ENCODE results near the gene DNAJA2. TPM values are rescaled to one million over a fixed set of nuclear protein-coding genes. Genes with fewer than 3 reads are reported as not detected.
A peak's percentile ranks its signal among the peaks of the same experiment; 100 is the strongest.

Gene DNAJA2
- total and polyA plus RNA-seq, 9 of the 15 experiments (the other 6 are each of a cell fraction or from before 2014, with no cell fraction given), result 24.1 to 75.9 (median 50.7) TPM

DNA sequence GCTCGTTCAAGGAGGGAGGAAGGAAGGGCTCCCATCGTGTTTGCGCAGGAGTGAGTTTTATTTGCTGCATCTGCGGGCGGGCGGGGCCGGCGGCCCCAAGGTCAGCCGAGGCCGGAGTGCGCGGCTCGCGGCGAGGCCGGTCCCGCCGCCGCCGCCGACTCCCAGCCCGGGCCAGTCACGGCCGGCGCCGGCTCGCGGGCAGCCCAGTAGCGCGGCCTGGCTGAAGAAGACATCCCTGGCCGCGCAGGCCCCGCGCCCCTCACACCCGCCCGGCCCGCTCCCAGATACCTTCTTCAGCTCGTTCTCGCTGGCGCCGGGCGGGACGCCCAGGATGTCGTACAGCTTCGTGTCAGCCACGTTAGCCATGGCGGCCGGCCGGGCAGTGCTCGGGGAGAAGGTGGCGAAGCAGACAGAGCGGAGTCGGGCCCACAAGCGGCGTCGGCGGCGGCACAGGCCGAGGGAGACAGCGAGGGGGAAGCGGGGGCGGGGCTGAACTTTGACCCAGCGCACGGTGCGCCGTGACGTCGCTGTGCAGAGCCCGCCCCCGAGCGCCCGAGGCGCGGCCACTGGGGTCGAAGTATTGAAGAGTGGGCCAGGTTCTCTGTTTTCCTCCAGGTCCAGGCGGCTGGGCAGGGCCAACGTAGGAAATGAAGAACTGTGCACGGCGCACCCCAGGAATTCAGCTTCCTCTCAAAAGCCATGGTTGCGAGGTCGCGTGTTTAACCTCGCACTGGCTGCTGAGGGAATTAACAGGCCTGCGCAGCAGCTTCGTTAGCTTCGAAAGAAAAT lies at the start of gene DNAJA2 (continued):
- TF ChIP-seq, protein P1, sequence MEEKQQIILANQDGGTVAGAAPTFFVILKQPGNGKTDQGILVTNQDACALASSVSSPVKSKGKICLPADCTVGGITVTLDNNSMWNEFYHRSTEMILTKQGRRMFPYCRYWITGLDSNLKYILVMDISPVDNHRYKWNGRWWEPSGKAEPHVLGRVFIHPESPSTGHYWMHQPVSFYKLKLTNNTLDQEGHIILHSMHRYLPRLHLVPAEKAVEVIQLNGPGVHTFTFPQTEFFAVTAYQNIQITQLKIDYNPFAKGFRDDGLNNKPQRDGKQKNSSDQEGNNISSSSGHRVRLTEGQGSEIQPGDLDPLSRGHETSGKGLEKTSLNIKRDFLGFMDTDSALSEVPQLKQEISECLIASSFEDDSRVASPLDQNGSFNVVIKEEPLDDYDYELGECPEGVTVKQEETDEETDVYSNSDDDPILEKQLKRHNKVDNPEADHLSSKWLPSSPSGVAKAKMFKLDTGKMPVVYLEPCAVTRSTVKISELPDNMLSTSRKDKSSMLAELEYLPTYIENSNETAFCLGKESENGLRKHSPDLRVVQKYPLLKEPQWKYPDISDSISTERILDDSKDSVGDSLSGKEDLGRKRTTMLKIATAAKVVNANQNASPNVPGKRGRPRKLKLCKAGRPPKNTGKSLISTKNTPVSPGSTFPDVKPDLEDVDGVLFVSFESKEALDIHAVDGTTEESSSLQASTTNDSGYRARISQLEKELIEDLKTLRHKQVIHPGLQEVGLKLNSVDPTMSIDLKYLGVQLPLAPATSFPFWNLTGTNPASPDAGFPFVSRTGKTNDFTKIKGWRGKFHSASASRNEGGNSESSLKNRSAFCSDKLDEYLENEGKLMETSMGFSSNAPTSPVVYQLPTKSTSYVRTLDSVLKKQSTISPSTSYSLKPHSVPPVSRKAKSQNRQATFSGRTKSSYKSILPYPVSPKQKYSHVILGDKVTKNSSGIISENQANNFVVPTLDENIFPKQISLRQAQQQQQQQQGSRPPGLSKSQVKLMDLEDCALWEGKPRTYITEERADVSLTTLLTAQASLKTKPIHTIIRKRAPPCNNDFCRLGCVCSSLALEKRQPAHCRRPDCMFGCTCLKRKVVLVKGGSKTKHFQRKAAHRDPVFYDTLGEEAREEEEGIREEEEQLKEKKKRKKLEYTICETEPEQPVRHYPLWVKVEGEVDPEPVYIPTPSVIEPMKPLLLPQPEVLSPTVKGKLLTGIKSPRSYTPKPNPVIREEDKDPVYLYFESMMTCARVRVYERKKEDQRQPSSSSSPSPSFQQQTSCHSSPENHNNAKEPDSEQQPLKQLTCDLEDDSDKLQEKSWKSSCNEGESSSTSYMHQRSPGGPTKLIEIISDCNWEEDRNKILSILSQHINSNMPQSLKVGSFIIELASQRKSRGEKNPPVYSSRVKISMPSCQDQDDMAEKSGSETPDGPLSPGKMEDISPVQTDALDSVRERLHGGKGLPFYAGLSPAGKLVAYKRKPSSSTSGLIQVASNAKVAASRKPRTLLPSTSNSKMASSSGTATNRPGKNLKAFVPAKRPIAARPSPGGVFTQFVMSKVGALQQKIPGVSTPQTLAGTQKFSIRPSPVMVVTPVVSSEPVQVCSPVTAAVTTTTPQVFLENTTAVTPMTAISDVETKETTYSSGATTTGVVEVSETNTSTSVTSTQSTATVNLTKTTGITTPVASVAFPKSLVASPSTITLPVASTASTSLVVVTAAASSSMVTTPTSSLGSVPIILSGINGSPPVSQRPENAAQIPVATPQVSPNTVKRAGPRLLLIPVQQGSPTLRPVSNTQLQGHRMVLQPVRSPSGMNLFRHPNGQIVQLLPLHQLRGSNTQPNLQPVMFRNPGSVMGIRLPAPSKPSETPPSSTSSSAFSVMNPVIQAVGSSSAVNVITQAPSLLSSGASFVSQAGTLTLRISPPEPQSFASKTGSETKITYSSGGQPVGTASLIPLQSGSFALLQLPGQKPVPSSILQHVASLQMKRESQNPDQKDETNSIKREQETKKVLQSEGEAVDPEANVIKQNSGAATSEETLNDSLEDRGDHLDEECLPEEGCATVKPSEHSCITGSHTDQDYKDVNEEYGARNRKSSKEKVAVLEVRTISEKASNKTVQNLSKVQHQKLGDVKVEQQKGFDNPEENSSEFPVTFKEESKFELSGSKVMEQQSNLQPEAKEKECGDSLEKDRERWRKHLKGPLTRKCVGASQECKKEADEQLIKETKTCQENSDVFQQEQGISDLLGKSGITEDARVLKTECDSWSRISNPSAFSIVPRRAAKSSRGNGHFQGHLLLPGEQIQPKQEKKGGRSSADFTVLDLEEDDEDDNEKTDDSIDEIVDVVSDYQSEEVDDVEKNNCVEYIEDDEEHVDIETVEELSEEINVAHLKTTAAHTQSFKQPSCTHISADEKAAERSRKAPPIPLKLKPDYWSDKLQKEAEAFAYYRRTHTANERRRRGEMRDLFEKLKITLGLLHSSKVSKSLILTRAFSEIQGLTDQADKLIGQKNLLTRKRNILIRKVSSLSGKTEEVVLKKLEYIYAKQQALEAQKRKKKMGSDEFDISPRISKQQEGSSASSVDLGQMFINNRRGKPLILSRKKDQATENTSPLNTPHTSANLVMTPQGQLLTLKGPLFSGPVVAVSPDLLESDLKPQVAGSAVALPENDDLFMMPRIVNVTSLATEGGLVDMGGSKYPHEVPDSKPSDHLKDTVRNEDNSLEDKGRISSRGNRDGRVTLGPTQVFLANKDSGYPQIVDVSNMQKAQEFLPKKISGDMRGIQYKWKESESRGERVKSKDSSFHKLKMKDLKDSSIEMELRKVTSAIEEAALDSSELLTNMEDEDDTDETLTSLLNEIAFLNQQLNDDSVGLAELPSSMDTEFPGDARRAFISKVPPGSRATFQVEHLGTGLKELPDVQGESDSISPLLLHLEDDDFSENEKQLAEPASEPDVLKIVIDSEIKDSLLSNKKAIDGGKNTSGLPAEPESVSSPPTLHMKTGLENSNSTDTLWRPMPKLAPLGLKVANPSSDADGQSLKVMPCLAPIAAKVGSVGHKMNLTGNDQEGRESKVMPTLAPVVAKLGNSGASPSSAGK (IDR thresholded peaks at IDR 0.05), result peak; percentile 99
- TF ChIP-seq CHD1 (IDR thresholded peaks at IDR 0.05; ENCODE audit: low read length), result no peak
- TF ChIP-seq CBX2 (IDR thresholded peaks at IDR 0.05; ENCODE audit: insufficient read depth, low read length, poor library complexity, severe bottlenecking), result no peak
- TF ChIP-seq, protein P2, sequence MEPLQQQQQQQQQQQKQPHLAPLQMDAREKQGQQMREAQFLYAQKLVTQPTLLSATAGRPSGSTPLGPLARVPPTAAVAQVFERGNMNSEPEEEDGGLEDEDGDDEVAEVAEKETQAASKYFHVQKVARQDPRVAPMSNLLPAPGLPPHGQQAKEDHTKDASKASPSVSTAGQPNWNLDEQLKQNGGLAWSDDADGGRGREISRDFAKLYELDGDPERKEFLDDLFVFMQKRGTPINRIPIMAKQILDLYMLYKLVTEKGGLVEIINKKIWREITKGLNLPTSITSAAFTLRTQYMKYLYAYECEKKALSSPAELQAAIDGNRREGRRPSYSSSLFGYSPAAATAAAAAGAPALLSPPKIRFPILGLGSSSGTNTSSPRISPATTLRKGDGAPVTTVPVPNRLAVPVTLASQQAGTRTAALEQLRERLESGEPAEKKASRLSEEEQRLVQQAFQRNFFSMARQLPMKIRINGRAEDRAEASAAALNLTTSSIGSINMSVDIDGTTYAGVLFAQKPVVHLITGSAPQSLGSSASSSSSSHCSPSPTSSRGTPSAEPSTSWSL (CRISPR knock-in tag; IDR thresholded peaks at IDR 0.05; ENCODE audit: borderline replicate concordance), result no peak
- no peak for TF ChIP-seq ZNF75A (CRISPR knock-in tag; IDR thresholded peaks at IDR 0.05)
- no peak for TF ChIP-seq ZBTB8A (IDR thresholded peaks at IDR 0.05; ENCODE audit: partially characterized antibody)
- 0 out of 2 replicates have a peak, but pooled peaks have one; percentile 39 for TF ChIP-seq ZBTB1 (CRISPR knock-in tag; IDR thresholded peaks at IDR 0.05; ENCODE audit: borderline replicate concordance, low read depth)
- TF ChIP-seq DMBX1 (CRISPR knock-in tag; IDR thresholded peaks at IDR 0.05; ENCODE audit: borderline replicate concordance), result peak; percentile 55; the same call in 1 of the 2 replicates
- TF ChIP-seq CBFA2T3 (IDR thresholded peaks at IDR 0.05), result no peak
- peak; percentile 59; the same call in 1 of the 2 replicates for TF ChIP-seq GATAD2B (IDR thresholded peaks at IDR 0.05; ENCODE audit: borderline replicate concordance)
- no peak for TF ChIP-seq JUNB (CRISPR knock-in tag; conservative IDR thresholded peaks at IDR 0.05)
- no peak for TF ChIP-seq PTRF (tag; IDR thresholded peaks at IDR 0.05)
- peak; percentile 70; the same call in 1 of the 2 replicates for TF ChIP-seq KAT7 (CRISPR knock-in tag; IDR thresholded peaks at IDR 0.05; ENCODE audit: borderline replicate concordance)
